ENCODE measurements around the gene SPATA13. TPM values are rescaled to one million over a fixed set of nuclear protein-coding genes. Genes with fewer than 3 reads are reported as not detected.
A peak's percentile ranks its signal among the peaks of the same experiment; 100 is the strongest.

Gene SPATA13
- total and polyA plus RNA-seq, 2 donors (not counting 3 experiments of a cell fraction or from before 2014, with no cell fraction given) = 6.6 to 12.9 TPM

GRCh38 chr13:24220086-24220703, 59.7 kb downstream of the SPATA13 start:
- Histone ChIP-seq H3K4me2 (ENCODE audit: insufficient read depth, low read length) (no peak overlapping the region), H2AFZ (ENCODE audit: low read depth, low read length) (no peak overlapping the region), H3K36me3 (ENCODE audit: control insufficient read depth in 2 of 2, extremely low read depth in 1 of 2, insufficient read depth in 2 of 2, low read length in 2 of 2) (no peaks in the 10 kb centered on the region), H3K9ac (replicated peaks; ENCODE audit: extremely low read depth, insufficient read depth, low read length) (no peak overlapping the region), H3K4me3 (replicated peaks in 1 of 3; ENCODE audit: insufficient read depth in 1 of 3, low read depth in 1 of 3, low read length in 3 of 3) (no peak overlapping the region), H4K20me1 (replicated peaks; ENCODE audit: control insufficient read depth, extremely low read depth, insufficient read depth, low read length) (no peaks in the 10 kb centered on the region), H3K9me3 (replicated peaks; ENCODE audit: control insufficient read depth, insufficient read depth, low read length) (no peaks in the 10 kb centered on the region), H3K27me3 (ENCODE audit: control insufficient read depth in 2 of 2, insufficient read depth in 2 of 2, low read length in 2 of 2) (no peaks in the 10 kb centered on the region), H3K4me1 (ENCODE audit: control insufficient read depth, extremely low read depth, insufficient read depth, low read length) (peaks cover 10% of the 10 kb centered on the region), H3K9me1 (replicated peaks; ENCODE audit: control insufficient read depth, extremely low read depth, insufficient read depth, low read length) (no peaks in the 10 kb centered on the region), H3K79me2 (ENCODE audit: control insufficient read depth, insufficient read depth, low read length) (no peaks in the 10 kb centered on the region), H3K27ac (ENCODE audit: insufficient read depth, low read depth, low read length) (no peak overlapping the region)
- POLR2A ChIA-PET = no interaction called here
- peak; percentile 99 for FAIRE-seq
- TF ChIP-seq FOS (IDR thresholded peaks at IDR 0.05; ENCODE audit: borderline replicate concordance, insufficient read depth, low read length) (no peak), POLR2A (IDR thresholded peaks at IDR 0.05; ENCODE audit: low read depth, low read length) (no peak), EZH2 (IDR thresholded peaks at IDR 0.05; ENCODE audit: borderline replicate concordance, low read depth, low read length, severe bottlenecking) (no peak), CTCF (IDR thresholded peaks at IDR 0.05; ENCODE audit: extremely low read depth in 1 of 2, insufficient read depth in 1 of 2, low read depth in 1 of 2, low read length in 2 of 2) (peak; percentile 60 to 62)
- TF ChIP-seq, protein P1, sequence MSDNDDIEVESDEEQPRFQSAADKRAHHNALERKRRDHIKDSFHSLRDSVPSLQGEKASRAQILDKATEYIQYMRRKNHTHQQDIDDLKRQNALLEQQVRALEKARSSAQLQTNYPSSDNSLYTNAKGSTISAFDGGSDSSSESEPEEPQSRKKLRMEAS (IDR thresholded peaks at IDR 0.05; ENCODE audit: insufficient read depth, insufficient read length) = no peak
- no TSS peak for BruUV-seq (replicated peaks)
- peak; percentile 77 for DNase-seq (ENCODE audit: low read depth, low spot score)
- intact Hi-C loops (cut with micrococcal nuclease) = loop anchor here (1.0 to 10.0 kb wide), 6 partner anchors 60 to 755 kb away; partner anchors contain the start of gene SPATA13
- CTCF ChIA-PET = interaction anchor here (0.6 to 6.4 kb wide), 13 partner anchors 8 to 299 kb away, joined by 3 to 118 read pairs (median 5); partner anchors contain the start of gene SPATA13
- dilution Hi-C loops (cut with MboI; ENCODE audit: extremely low pct_ligation_motif_present, low sequenced_read_pairs) = no loop called here

Data from endothelial cell of umbilical vein (primary cell).